GM21786 (cell line): Measurements from ENCODE around the gene KSR1.

Source experiments
- ATAC-seq: cut with Tn5 transposase; IDR thresholded peaks from one replicate; pipeline ENCODE4 v1.9.1; 2021; ENCODE audit not compliant: unreplicated experiment

The KSR1 gene

DNA sequence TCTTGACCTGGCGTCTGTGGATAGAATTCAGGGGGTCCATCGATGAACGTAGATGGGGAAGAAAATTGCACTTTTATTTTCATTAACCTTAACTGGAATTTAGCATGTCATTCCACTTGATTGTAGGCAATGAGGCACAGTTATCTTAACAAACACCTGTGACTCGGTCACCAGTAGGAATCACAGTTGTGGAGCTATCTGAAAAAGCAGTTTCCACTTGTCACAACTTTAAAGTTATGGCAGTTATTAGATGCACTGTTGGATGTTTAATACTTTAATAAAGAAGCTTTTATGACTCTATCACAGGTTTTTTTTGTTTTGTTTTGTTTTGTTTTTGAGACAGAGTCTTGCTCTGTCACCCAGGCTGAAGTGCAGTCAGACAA lies 91.0 kb downstream of the KSR1 start:
- ATAC-seq, result no peak

DNA sequence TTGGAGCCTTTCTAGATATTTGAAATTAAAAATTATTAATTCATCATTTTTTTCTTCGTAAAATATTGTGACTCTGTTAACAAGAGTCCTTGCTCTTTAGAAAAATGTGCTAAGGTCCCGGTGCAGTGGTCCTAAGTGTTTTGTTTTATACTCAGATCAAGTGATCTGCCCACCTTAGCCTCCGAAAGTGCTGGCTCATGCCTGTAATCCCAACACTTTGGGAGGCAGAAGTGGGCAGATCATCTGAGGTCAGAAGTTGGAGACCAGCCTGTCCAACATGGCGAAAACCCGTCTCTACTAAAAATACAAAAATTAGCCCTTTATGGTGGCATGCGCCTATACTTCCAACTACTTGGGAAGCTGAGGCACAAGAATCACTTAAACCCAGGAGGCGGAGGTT lies 92.1 kb downstream of the KSR1 start:
- ATAC-seq, result no peak

DNA sequence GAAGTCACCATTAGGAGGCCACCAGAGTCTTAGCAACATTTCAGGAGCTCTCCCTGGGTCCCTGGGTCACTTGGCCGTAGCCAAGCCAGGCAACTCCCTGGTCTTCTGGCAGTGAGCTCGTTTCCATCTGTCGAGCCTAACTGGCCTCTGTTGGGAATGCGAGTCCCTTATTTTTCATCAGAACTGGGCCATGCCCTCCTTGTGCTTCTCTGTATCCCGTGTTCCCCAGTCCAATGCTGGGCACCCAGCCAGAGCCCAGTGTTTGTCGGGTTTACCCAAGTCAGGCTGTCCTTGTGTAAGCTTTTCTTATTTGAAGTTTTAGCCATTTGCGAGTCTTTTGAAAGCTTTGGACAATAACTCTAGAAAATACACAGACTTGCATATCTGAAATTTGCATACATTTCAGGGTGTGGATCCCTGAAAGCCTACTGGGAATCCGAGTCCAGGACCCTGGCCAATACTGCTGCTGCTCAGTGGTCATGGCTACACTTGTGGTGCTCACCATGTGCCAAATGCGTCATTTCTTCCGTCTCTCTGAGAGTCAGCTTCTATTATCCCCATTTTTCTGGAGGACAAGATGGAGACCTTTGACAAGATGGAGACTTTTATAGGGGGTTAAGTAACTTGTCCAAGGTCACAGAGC lies 93.1 kb downstream of the KSR1 start:
- ATAC-seq, result no peak

GRCh38 chr17:27550291-27550930 lies 94.2 kb downstream of the KSR1 start:
- ATAC-seq, result no peak

- no peak for ATAC-seq
Measured at GRCh38 chr17:27550974-27551505, 94.8 kb downstream of the KSR1 start.

GRCh38 chr17:27551701-27552248 lies 95.5 kb downstream of the KSR1 start:
- ATAC-seq, result no peak

GRCh38 chr17:27552276-27552732 lies 96.1 kb downstream of the KSR1 start:
- ATAC-seq, result no peak

- no peak for ATAC-seq
Measured at GRCh38 chr17:27553019-27553511, 96.8 kb downstream of the KSR1 start.

DNA sequence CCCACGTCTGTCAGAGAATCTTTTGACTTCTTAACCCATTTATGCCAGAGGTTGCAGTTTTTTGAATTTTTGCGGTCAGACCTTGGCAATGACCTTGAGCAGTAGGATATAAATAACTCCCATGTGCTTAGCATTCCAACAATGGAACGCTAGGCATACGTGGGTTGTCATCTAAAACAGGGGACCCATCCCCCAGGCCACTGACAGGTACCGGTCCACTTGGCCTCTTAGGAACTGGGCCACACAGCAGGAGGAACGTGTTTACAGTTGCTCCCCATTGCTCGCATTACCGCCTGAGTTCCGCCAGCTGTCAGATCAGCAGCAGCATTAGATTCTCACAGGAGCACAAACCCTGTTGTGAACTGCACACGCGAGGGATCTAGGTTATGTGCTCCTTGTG lies 97.9 kb downstream of the KSR1 start:
- no peak for ATAC-seq

GRCh38 chr17:27554911-27555310 lies 98.7 kb downstream of the KSR1 start:
- no peak for ATAC-seq

- ATAC-seq, result no peak
Measured at GRCh38 chr17:27555339-27555738, 99.1 kb downstream of the KSR1 start.

DNA sequence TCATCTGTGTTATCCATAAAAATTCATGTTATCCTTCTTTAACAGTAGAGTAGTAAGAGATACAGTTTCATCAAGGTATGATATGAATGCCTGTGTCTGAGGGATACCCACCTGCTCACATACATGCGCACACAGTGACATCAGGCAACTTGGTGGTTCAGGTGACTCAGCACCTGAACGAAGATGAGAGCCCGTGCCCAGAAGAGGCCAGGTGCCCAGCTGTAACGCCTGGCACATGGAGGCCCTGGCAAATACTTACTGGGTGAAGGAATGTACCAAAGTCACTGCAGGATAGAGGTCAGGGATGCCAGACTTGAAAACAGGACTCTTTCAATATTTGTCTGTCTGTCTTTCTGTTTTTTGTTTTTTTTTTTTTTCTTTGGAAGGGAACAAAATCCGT lies 102.1 kb downstream of the KSR1 start:
- no peak for ATAC-seq

- ATAC-seq, result no peak
Measured at GRCh38 chr17:27558842-27559505, 102.7 kb downstream of the KSR1 start.

- no peak for ATAC-seq
Measured at GRCh38 chr17:27559506-27560481, 103.5 kb downstream of the KSR1 start.

DNA sequence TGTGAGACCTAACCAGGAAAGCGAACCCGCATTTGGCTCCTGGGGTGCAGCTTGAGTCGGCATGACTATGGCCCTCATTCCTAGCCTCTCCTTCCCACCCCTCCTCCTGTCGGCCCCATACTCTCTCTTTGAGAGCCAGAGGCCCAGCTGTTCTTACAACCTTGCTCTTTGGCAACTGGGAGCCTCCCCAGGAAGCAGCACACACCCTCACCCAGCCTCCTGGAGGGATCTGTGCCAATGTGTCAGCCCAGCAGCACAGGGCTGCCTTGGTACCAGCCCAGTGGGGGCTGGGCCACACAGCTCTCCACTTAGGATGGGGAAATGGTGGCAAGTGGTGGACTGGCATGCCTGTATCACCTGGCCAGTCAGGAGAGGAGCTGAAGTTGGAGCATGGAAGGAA lies 104.4 kb downstream of the KSR1 start:
- no peak for ATAC-seq

DNA sequence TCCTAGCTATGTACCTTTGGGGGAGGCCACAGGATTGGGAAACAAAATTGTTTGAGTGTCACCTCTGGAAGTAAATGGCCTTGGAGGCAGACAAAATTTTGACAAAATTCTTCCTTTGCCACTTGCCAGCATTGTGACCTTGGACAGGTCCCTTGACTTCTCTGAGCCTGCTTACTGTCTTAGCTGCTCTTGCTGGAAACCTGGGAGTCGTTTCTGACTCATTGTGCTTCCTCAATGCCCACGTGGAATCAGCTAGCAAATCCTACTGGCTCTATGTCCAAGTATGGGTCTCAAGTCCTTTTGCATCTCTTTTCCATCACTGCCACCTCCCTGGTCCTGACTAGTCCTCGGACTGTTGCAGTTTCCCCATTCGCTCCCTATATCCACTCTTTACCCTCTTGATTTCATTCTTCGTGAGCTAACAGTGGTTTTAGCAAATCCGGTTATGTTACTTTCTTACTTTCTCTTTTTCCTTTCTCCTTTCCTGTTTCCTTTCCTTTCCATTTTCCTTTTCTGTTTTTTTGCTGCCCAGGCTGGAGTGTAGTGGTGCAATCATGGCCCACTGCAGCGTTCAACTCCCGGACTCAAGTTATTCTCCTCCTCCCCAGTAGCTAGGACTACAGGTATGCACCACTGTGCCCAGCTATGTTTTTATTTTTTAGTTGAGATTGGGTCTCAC lies 106.7 kb downstream of the KSR1 start:
- ATAC-seq, result no peak

DNA sequence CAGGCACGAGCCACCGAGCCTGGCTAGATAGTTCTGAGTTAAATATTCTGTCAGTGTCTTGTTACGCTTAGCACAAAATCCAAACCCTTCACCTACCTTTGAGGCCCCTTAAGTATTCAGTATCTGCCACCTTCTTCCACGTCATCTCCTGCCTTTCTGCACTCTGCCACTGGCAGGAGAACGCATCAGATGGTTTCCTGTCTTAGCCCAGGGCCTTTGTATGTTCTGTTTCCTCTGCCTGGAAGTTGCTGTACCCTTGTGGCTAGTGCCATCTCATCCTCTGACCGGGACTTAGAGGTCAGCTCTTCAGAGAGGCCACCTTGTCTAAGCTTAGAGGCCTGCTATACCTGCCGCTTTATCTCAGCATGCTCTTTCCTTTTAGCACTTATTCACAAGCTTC lies 107.3 kb downstream of the KSR1 start:
- no peak for ATAC-seq

DNA sequence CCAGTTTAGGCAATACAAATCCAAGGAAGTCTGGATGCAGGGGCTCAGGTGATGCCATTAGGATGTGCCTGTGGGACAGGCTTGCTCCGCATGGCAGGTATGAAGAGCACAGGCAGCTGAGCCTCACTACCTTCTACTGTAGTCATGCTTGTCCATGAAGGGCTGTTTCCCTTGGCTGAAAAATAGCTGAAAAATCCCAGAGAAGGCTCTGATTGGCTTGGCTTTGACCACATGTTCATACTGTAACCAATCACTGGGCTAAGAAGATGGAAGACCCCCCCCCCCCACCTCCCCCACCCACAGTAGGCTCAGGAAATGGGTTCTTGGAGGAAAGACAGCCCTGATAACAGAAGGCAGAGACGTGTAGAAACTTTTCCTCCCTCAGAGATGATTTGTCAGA lies 108.2 kb downstream of the KSR1 start:
- no peak for ATAC-seq

DNA sequence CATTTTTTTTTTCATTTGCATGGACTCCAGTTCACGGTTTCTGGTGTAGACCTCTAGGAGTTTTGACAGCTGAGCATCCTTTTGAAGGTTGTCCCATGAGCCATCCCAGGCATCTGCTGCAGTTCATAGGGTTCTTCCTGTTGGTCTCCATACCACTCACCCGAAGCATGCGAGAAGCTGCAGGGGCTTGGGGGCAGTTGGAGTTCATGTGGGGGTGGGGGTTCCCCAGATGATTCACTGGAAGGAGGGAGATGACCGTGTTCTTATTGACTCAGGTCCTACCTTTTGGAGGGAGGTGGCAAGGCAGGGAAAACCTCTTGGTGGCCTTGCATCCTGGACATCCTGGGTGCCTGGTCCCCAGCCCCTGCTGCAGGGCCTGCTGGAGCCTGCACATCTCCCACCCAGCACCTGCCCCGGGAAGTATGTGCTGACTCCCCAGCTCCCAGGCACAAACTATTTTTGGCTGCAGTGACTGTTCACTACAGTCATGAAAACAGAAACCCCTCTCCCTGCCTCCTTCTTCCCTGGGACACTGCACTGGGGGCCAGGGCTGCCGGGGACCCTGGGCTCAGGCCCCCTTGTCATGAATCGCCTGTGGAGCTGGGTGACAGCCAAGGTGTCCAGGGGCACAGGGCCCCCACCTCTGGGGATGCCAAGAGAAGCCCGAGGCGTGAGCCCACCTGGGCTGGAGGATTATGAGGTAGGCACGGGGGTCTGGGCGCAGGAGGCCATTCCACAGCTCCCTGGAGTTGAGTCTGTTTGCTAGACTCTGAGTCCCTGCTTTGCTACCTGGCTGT lies 109.8 kb downstream of the KSR1 start:
- ATAC-seq, result no peak
